ENCODE data around the gene SORT1.
"Not testable (repeated sequence)": the region's sequence is repeated elsewhere in the genome, so short reads cannot be mapped to it uniquely, and the experiment has no call there.

The SORT1 gene
- 0 to 4.3 reads per million in 2 donors for total RNA-seq

GRCh38 chr1:109397581-109398342 lies at the start of gene SORT1:
TSS of gene SORT1 (minus strand) at chr1:109397918. CDS start at chr1:109397892, 26 bp downstream.
- DNase-seq, result peak; percentile 20 to 69 (median 30)

- not testable (repeated sequence) for DNase-seq
Observed at GRCh38 chr1:109445949-109446695, 48.4 kb upstream of the SORT1 start.

- no peak for DNase-seq
Observed at GRCh38 chr1:109444346-109444745, 46.6 kb upstream of the SORT1 start.

GRCh38 chr1:109443476-109443875 lies 45.8 kb upstream of the SORT1 start:
- no peak for DNase-seq

- no peak for DNase-seq
Observed at GRCh38 chr1:109441069-109441468, 43.4 kb upstream of the SORT1 start.

GRCh38 chr1:109438798-109439297 lies 41.1 kb upstream of the SORT1 start:
- no peak for DNase-seq

- DNase-seq, result no peak
Observed at GRCh38 chr1:109434484-109434883, 36.8 kb upstream of the SORT1 start.

GRCh38 chr1:109433322-109433721 lies 35.6 kb upstream of the SORT1 start:
- DNase-seq, result no peak

GRCh38 chr1:109432336-109432735 lies 34.6 kb upstream of the SORT1 start:
- DNase-seq, result no peak

- peak in 1 of 5 experiments; percentile 24 for DNase-seq
Observed at GRCh38 chr1:109427171-109427467, 29.4 kb upstream of the SORT1 start.

- DNase-seq, result peak; percentile 78 to 100 (median 94)
Observed at GRCh38 chr1:109426281-109427170, 28.8 kb upstream of the SORT1 start, which contains the start of gene PSMA5. TSS of gene PSMA5 (minus strand) at chr1:109426448. CDS start at chr1:109426330, 118 bp downstream.

- DNase-seq, result peak in 4 of 5 experiments; percentile 43 to 82 (median 52)
Observed at GRCh38 chr1:109425391-109426280, 27.9 kb upstream of the SORT1 start.

- DNase-seq, result no peak
Observed at GRCh38 chr1:109423498-109423897, 25.8 kb upstream of the SORT1 start.

GRCh38 chr1:109412551-109412950 lies 14.8 kb upstream of the SORT1 start:
- no peak for DNase-seq

- DNase-seq, result peak in 2 of 5 experiments; percentile 18 to 66
Observed at GRCh38 chr1:109404838-109405237, 7.1 kb upstream of the SORT1 start.

- no peak for DNase-seq
Observed at GRCh38 chr1:109402025-109402424, 4.3 kb upstream of the SORT1 start.

- DNase-seq, result no peak
Observed at GRCh38 chr1:109400035-109400655, 2.4 kb upstream of the SORT1 start.

- peak in 2 of 5 experiments; percentile 24 to 56 for DNase-seq
Observed at GRCh38 chr1:109399326-109399957, 1.7 kb upstream of the SORT1 start.

- no peak for DNase-seq
Observed at GRCh38 chr1:109398343-109399225, 866 bp upstream of the SORT1 start.

All from T-helper 2 cell (primary cell).